ENCODE measurements around the gene RFC2. TPM values are rescaled to one million over a fixed set of nuclear protein-coding genes. Genes with fewer than 3 reads are reported as not detected.

RFC2 gene
- total RNA-seq, 2 experiments from 2014 or later: 77.4 to 79.2 TPM

- no peak for TF ChIP-seq CTCF (conservative IDR thresholded peaks at IDR 0.05; ENCODE audit: low read length)
- no peak for TF ChIP-seq EZH2phosphoT487 (IDR thresholded peaks at IDR 0.05; ENCODE audit: borderline replicate concordance, low read depth, low read length)
Observed at GRCh38 chr7:74266191-74266963, 12.2 kb upstream of the RFC2 start.

GRCh38 chr7:74263399-74264120 is 9.4 kb upstream of the RFC2 start:
- intact Hi-C loops (cut with micrococcal nuclease; ENCODE audit: unreplicated experiment): no loop called here
- H3K4me1 ChIP-seq (ENCODE audit: insufficient read depth, low read length, poor library complexity, severe bottlenecking): peaks cover 30% of the 10 kb centered on the region
- DNase-seq (ENCODE audit: low spot score): no peak
- H3K4me2 ChIP-seq (ENCODE audit: low read length): no peak overlapping the region
- no peaks in the 10 kb centered on the region for H4K20me1 ChIP-seq (ENCODE audit: insufficient read depth, low read length)
- H3K9me2 ChIP-seq (ENCODE audit: insufficient read depth, low read length): no peaks in the 10 kb centered on the region
- CTCF ChIA-PET (ENCODE audit: unreplicated experiment): interaction anchor here (1.0 kb wide), 1 partner anchor 54 kb away, joined by 6 read pairs; the partner anchor contains the start of gene LAT2
- no peaks in the 10 kb centered on the region for H3K9me3 ChIP-seq (ENCODE audit: low read length)
- no peak overlapping the region for H3K27ac ChIP-seq (ENCODE audit: low read depth, low read length, poor library complexity, severe bottlenecking)
- no peak overlapping the region for H2AFZ ChIP-seq (ENCODE audit: low read length)
- no TSS peak for BruUV-seq (replicated peaks)
- no peak overlapping the region for H3K4me3 ChIP-seq (ENCODE audit: low read depth, low read length, poor library complexity, severe bottlenecking)
- H3K36me3 ChIP-seq (ENCODE audit: insufficient read depth, low read length): no peaks in the 10 kb centered on the region
- POLR2A ChIA-PET: interaction anchor here (1.0 to 1.3 kb wide), 2 partner anchors 10 to 11 kb away, joined by 4 to 6 read pairs; no protein-coding TSS in a partner anchor
- TF ChIP-seq EZH2phosphoT487 (IDR thresholded peaks at IDR 0.05; ENCODE audit: borderline replicate concordance, low read depth, low read length) (no peak), CTCF (conservative IDR thresholded peaks at IDR 0.05; ENCODE audit: low read length) (no peak)
- H3K79me2 ChIP-seq (ENCODE audit: insufficient read depth, low read depth, low read length): no peaks in the 10 kb centered on the region

More at GRCh38 chr7:74266191-74266963, 12.2 kb upstream of the RFC2 start:
- peak overlapping the region; percentile 77; the same call in 1 of the 2 replicates for H2AFZ ChIP-seq (ENCODE audit: low read length)
- POLR2A ChIA-PET: interaction anchor here (1.4 kb wide), 1 partner anchor 22 kb away, joined by 3 read pairs; no protein-coding TSS in a partner anchor
- H3K9me2 ChIP-seq (ENCODE audit: insufficient read depth, low read length): no peaks in the 10 kb centered on the region
- no peak overlapping the region for H3K4me3 ChIP-seq (ENCODE audit: low read depth, low read length, poor library complexity, severe bottlenecking)
- H3K36me3 ChIP-seq (ENCODE audit: insufficient read depth, low read length): no peaks in the 10 kb centered on the region
- no peaks in the 10 kb centered on the region for H3K9me3 ChIP-seq (ENCODE audit: low read length)
- peaks cover 42% of the 10 kb centered on the region for H3K4me1 ChIP-seq (ENCODE audit: insufficient read depth, low read length, poor library complexity, severe bottlenecking)
- no peaks in the 10 kb centered on the region for H4K20me1 ChIP-seq (ENCODE audit: insufficient read depth, low read length)
- intact Hi-C loops (cut with micrococcal nuclease; ENCODE audit: unreplicated experiment): loop anchor here (2.0 kb wide), 1 partner anchor 60 kb away; no protein-coding TSS in a partner anchor
- CTCF ChIA-PET (ENCODE audit: unreplicated experiment): no interaction called here
- H3K79me2 ChIP-seq (ENCODE audit: insufficient read depth, low read depth, low read length): no peaks in the 10 kb centered on the region
- H3K4me2 ChIP-seq (ENCODE audit: low read length): peak overlapping the region; percentile 63
- H3K27ac ChIP-seq (ENCODE audit: low read depth, low read length, poor library complexity, severe bottlenecking): peak overlapping the region; percentile 59
- no TSS peak for BruUV-seq (replicated peaks)
- DNase-seq (ENCODE audit: low spot score): peak; percentile 40

Measured in OCI-LY7 (cell line).